ENCODE measurements around the gene SKA3.
"Not testable (repeated sequence)": the region's sequence is repeated elsewhere in the genome, so short reads cannot be mapped to it uniquely, and the experiment has no call there.

SKA3 gene

GRCh38 chr13:21176215-21176981, at the start of gene SKA3, which contains the start of gene MRPL57:
SKA3 (minus strand) TSS chr13:21176552; CDS start chr13:21176477, 75 bp downstream.
MRPL57 (plus strand) TSS chr13:21176658; CDS start chr13:21176917, 259 bp downstream.
- DNase-seq (ENCODE audit: low read depth), result peak; percentile 87

GRCh38 chr13:21225082-21225481, 48.7 kb upstream of the SKA3 start:
- DNase-seq (ENCODE audit: low read depth), result no peak

- no peak for DNase-seq (ENCODE audit: low read depth)
Observed at GRCh38 chr13:21221268-21221667, 44.9 kb upstream of the SKA3 start.

- DNase-seq (ENCODE audit: low read depth), result not testable (repeated sequence)
Observed at GRCh38 chr13:21219716-21220115, 43.4 kb upstream of the SKA3 start.

- DNase-seq (ENCODE audit: low read depth), result no peak
Observed at GRCh38 chr13:21219036-21219381, 42.7 kb upstream of the SKA3 start.

- no peak for DNase-seq (ENCODE audit: low read depth)
Observed at GRCh38 chr13:21218351-21219035, 42.1 kb upstream of the SKA3 start.

GRCh38 chr13:21216332-21216731, 40.0 kb upstream of the SKA3 start:
- no peak for DNase-seq (ENCODE audit: low read depth)

- not testable (repeated sequence) for DNase-seq (ENCODE audit: low read depth)
Observed at GRCh38 chr13:21215419-21215818, 39.1 kb upstream of the SKA3 start.

GRCh38 chr13:21212138-21212775, 35.9 kb upstream of the SKA3 start:
- DNase-seq (ENCODE audit: low read depth), result no peak

- DNase-seq (ENCODE audit: low read depth), result peak; percentile 3
Observed at GRCh38 chr13:21208652-21209154, 32.4 kb upstream of the SKA3 start.

GRCh38 chr13:21202767-21203531, 26.6 kb upstream of the SKA3 start:
- no peak for DNase-seq (ENCODE audit: low read depth)

- DNase-seq (ENCODE audit: low read depth), result not testable (repeated sequence)
Observed at GRCh38 chr13:21201456-21202190, 25.3 kb upstream of the SKA3 start.

GRCh38 chr13:21198391-21198790, 22.0 kb upstream of the SKA3 start:
- DNase-seq (ENCODE audit: low read depth), result not testable (repeated sequence)

- not testable (repeated sequence) for DNase-seq (ENCODE audit: low read depth)
Observed at GRCh38 chr13:21197606-21198225, 21.4 kb upstream of the SKA3 start.

- peak; percentile 77 for DNase-seq (ENCODE audit: low read depth)
Observed at GRCh38 chr13:21194756-21195155, 18.4 kb upstream of the SKA3 start.

GRCh38 chr13:21186410-21186809, 10.1 kb upstream of the SKA3 start:
- not testable (repeated sequence) for DNase-seq (ENCODE audit: low read depth)

- no peak for DNase-seq (ENCODE audit: low read depth)
Observed at GRCh38 chr13:21181671-21182070, 5.3 kb upstream of the SKA3 start.

- no peak for DNase-seq (ENCODE audit: low read depth)
Observed at GRCh38 chr13:21176982-21177284, 581 bp upstream of the SKA3 start.

- DNase-seq (ENCODE audit: low read depth), result peak; percentile 51
Observed at GRCh38 chr13:21175656-21176214, 617 bp downstream of the SKA3 start.

GRCh38 chr13:21173767-21174166, 2.6 kb downstream of the SKA3 start:
- not testable (repeated sequence) for DNase-seq (ENCODE audit: low read depth)

- DNase-seq (ENCODE audit: low read depth), result no peak
Observed at GRCh38 chr13:21171420-21171819, 4.9 kb downstream of the SKA3 start.
